Progenitor cell of endocrine pancreas (in vitro differentiated cells): ENCODE results near the gene SATB1. TPM values are rescaled to one million over a fixed set of nuclear protein-coding genes. Genes with fewer than 3 reads are reported as not detected.

Experiments
- DNase-seq: peaks from one replicate; pipeline ENCODE4 v3.0.0; 2021; ENCODE audit warnings: low spot score; ENCODE audit not compliant: unreplicated experiment
- H3K27ac Mint-ChIP-seq: 2 replicates; pipeline ENCODE4 v1.8.0; 2021; ENCODE audit warnings: mild to moderate bottlenecking, moderate library complexity, mixed read lengths
- H3K27me3 Mint-ChIP-seq: 2 replicates; pipeline ENCODE4 v1.8.0; 2021; ENCODE audit warnings: mixed read lengths
- H3K36me3 Mint-ChIP-seq: 2 replicates; pipeline ENCODE4 v1.8.0; 2022; ENCODE audit warnings: mixed read lengths; ENCODE audit not compliant: insufficient read depth
- H3K4me1 Mint-ChIP-seq: 2 replicates; pipeline ENCODE4 v1.8.0; 2021; ENCODE audit warnings: low read depth, mixed read lengths
- H3K4me3 Mint-ChIP-seq: 2 replicates; pipeline ENCODE4 v1.8.0; 2021; ENCODE audit warnings: low read depth, mild to moderate bottlenecking, moderate library complexity, mixed read lengths
- H3K9me3 Mint-ChIP-seq: 2 replicates; pipeline ENCODE4 v1.8.0; 2021; ENCODE audit warnings: low read depth, mixed read lengths
- CTCF ChIP-seq: fragments of 200-600 bp; sonication (generic); IDR thresholded peaks from one replicate; pipeline ENCODE4 v1.5.0; 2021; ENCODE audit warnings: antibody characterized with exemption, mild to moderate bottlenecking; ENCODE audit not compliant: unreplicated experiment
- total RNA-seq: library from RNA; stranded (reverse); gene quantifications from 2 replicates; pipeline ENCODE4 v1.2.1, GENCODE V29; 2021

The SATB1 gene
- total RNA-seq, 1 donor from 2014 or later = 65.6 TPM

GRCh38 chr3:18403061-18403460, 22.1 kb downstream of the SATB1 start:
- no peak overlapping the region for H3K4me3 Mint-ChIP-seq
- peaks cover 11% of the 10 kb centered on the region for H3K36me3 Mint-ChIP-seq
- TF ChIP-seq CTCF = no peak
- H3K27me3 Mint-ChIP-seq = no peaks in the 10 kb centered on the region
- no peak overlapping the region for H3K27ac Mint-ChIP-seq
- H3K9me3 Mint-ChIP-seq = no peaks in the 10 kb centered on the region
- no peak for DNase-seq
- no peaks in the 10 kb centered on the region for H3K4me1 Mint-ChIP-seq

- DNase-seq = no peak
- no peaks in the 10 kb centered on the region for H3K27me3 Mint-ChIP-seq
- no peaks in the 10 kb centered on the region for H3K4me1 Mint-ChIP-seq
- TF ChIP-seq CTCF = no peak
- no peak overlapping the region for H3K4me3 Mint-ChIP-seq
- H3K36me3 Mint-ChIP-seq = peaks cover 8% of the 10 kb centered on the region
- H3K9me3 Mint-ChIP-seq = no peaks in the 10 kb centered on the region
- no peak overlapping the region for H3K27ac Mint-ChIP-seq
These were observed 22.8 kb downstream of the SATB1 start for GRCh38 chr3:18402239-18402799.

DNA sequence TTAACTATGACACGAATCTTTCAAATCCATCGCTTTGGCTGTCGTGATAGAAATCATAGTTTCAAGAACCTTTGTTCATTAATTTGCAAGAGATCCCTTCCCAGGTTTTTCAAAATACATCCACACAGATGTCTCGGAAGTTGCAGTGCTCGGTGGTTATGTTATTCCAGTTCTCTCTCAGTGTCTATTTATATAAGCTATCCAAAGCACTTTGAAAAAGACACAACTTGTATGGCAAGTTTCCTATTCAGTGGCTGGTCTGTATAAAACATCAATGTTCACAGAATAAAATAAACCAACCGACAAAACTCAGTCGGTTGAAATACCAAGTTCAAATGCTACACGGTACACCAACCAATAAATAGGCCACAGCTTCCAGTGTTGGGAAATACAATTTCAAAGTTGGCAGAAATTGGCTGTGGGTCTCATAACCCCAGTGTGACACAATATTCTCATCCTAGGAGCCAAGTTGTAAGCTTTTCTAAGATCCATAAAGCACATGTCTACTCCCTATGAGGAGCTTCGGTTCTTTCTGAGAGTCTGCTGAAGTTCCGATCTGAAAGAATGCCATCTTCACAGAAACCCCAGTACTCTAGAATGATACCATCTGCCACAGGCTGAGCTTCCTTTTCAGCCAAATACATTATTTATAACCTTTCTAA, 23.7 kb downstream of the SATB1 start:
- H3K4me3 Mint-ChIP-seq = no peak overlapping the region
- no peak for DNase-seq
- H3K27me3 Mint-ChIP-seq = no peaks in the 10 kb centered on the region
- TF ChIP-seq CTCF = no peak
- H3K4me1 Mint-ChIP-seq = no peaks in the 10 kb centered on the region
- H3K27ac Mint-ChIP-seq = no peak overlapping the region
- peaks cover 8% of the 10 kb centered on the region for H3K36me3 Mint-ChIP-seq
- H3K9me3 Mint-ChIP-seq = no peaks in the 10 kb centered on the region

GRCh38 chr3:18398448-18398847, 26.7 kb downstream of the SATB1 start:
- Mint-ChIP-seq H3K36me3 (peaks cover 22% of the 10 kb centered on the region), H3K4me3 (no peak overlapping the region), H3K27me3 (no peaks in the 10 kb centered on the region), H3K4me1 (no peaks in the 10 kb centered on the region), H3K27ac (no peak overlapping the region), H3K9me3 (no peaks in the 10 kb centered on the region)
- DNase-seq = no peak
- TF ChIP-seq CTCF = no peak

DNA sequence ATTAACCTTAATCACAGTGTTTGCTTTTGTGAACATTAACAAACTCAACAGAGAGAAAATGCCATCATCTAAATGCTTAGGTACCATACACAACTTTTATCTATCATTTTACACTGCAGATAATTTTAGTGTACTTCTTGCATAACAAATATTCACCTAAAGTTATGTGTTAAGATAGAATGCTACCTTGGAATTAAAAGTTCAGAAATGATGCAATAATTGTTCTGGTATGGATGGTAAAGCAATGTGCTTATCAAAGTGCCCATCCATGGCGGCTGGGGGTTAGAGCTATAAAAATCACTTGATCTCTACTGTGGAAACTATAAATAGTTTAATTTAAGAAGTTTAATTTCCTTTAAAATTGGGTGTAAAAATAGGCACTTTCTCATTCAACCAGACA, 28.7 kb downstream of the SATB1 start:
- no peak overlapping the region for H3K4me3 Mint-ChIP-seq
- no peak for TF ChIP-seq CTCF
- no peak overlapping the region for H3K27ac Mint-ChIP-seq
- H3K36me3 Mint-ChIP-seq = peaks cover 26% of the 10 kb centered on the region
- H3K27me3 Mint-ChIP-seq = no peaks in the 10 kb centered on the region
- H3K4me1 Mint-ChIP-seq = no peaks in the 10 kb centered on the region
- H3K9me3 Mint-ChIP-seq = no peaks in the 10 kb centered on the region
- no peak for DNase-seq
